GM23338 (cell line): ENCODE measurements around the gene SLC19A1. TPM values are rescaled to one million over a fixed set of nuclear protein-coding genes. Genes with fewer than 3 reads are reported as not detected.

Experiments
- ATAC-seq: fragments of 200-7000 bp; cut with Tn5 transposase; 3 replicates; pipeline ENCODE4 v1.9.1; 2020
- DNase-seq: peaks from one replicate; pipeline ENCODE4 v3.0.0-alpha.2; 2015; ENCODE audit warnings: low spot score
- H2AFZ ChIP-seq: fragments of 200-600 bp; sonication (generic); 2 replicates; pipeline ENCODE4 v1.8.0; 2016; ENCODE audit warnings: antibody characterized with exemption, mild to moderate bottlenecking, moderate library complexity
- H3F3A ChIP-seq: fragments of 200-600 bp; sonication (generic); replicated peaks from 2 replicates; pipeline ENCODE4 v1.8.0; 2017; ENCODE audit warnings: antibody characterized with exemption, mixed run types, low read depth
- H3K27ac ChIP-seq: fragments of 200-600 bp; sonication (generic); 2 replicates; pipeline ENCODE4 v1.6.1; 2016; ENCODE audit warnings: low read depth
- H3K27me3 ChIP-seq: fragments of 200-600 bp; sonication (generic); 2 replicates; pipeline ENCODE4 v1.8.0; 2016; ENCODE audit warnings: mild to moderate bottlenecking, mixed run types, moderate library complexity; ENCODE audit not compliant: insufficient read depth
- H3K36me3 ChIP-seq: fragments of 200-600 bp; sonication (generic); 2 replicates; pipeline ENCODE4 v1.8.0; 2016; ENCODE audit warnings: mild to moderate bottlenecking; ENCODE audit not compliant: insufficient read depth
- H3K4me1 ChIP-seq: fragments of 200-600 bp; sonication (generic); 2 replicates; pipeline ENCODE4 v1.8.0; 2016; ENCODE audit warnings: mild to moderate bottlenecking, moderate library complexity; ENCODE audit not compliant: insufficient read depth
- H3K4me2 ChIP-seq: fragments of 200-600 bp; sonication (generic); 2 replicates; pipeline ENCODE4 v1.7.1; 2017; ENCODE audit warnings: mixed run types
- H3K4me3 ChIP-seq: fragments of 200-600 bp; sonication (generic); 2 replicates; pipeline ENCODE4 v1.6.1; 2016; ENCODE audit warnings: mixed run types
- H3K79me2 ChIP-seq: fragments of 200-600 bp; sonication (generic); replicated peaks from 2 replicates; pipeline ENCODE4 v1.8.0; 2017; ENCODE audit warnings: mild to moderate bottlenecking; ENCODE audit not compliant: insufficient read depth
- H3K9me2 ChIP-seq: fragments of 200-600 bp; sonication (generic); 2 replicates; pipeline ENCODE4 v1.8.0; 2017; ENCODE audit not compliant: insufficient read depth
- H4K20me1 ChIP-seq: fragments of 200-600 bp; sonication (generic); replicated peaks from 2 replicates; pipeline ENCODE4 v1.8.0; 2017; ENCODE audit warnings: mild to moderate bottlenecking; ENCODE audit not compliant: insufficient read depth
- H3K27ac Mint-ChIP-seq: 2 replicates; pipeline ENCODE4 v1.8.0; 2020; ENCODE audit warnings: inconsistent platforms, mild to moderate bottlenecking, moderate library complexity, mixed read lengths
- H3K27me3 Mint-ChIP-seq: 3 replicates; pipeline ENCODE4 v1.8.0; 2022; ENCODE audit warnings: low read depth, mild to moderate bottlenecking, moderate library complexity, mixed read lengths, inconsistent platforms; ENCODE audit not compliant: insufficient read depth, poor library complexity
- H3K36me3 Mint-ChIP-seq: 3 replicates; pipeline ENCODE4 v1.8.0; 2021; ENCODE audit warnings: low read depth, mild to moderate bottlenecking, inconsistent platforms, moderate library complexity, mixed read lengths
- H3K4me1 Mint-ChIP-seq: 3 replicates; pipeline ENCODE4 v1.8.0; 2020; ENCODE audit warnings: mild to moderate bottlenecking, inconsistent platforms, mixed read lengths
- H3K4me3 Mint-ChIP-seq: 3 replicates; pipeline ENCODE4 v1.8.0; 2021; ENCODE audit warnings: moderate library complexity, mild to moderate bottlenecking, inconsistent platforms, mixed read lengths
- H3K9me3 Mint-ChIP-seq: 3 replicates; pipeline ENCODE4 v1.8.0; 2020; ENCODE audit warnings: moderate library complexity, mild to moderate bottlenecking, inconsistent platforms, mixed read lengths
- CREB1 ChIP-seq: fragments of 250-450 bp; sonication (Bioruptor Pico); IDR thresholded peaks from 2 replicates; pipeline ENCODE4 v1.5.0; 2020; ENCODE audit warnings: low read depth, mild to moderate bottlenecking, moderate library complexity
- ETS1 ChIP-seq: IDR thresholded peaks from 2 replicates; pipeline ENCODE4 v1.6.1; 2016; ENCODE audit warnings: antibody characterized with exemption
- EZH2 ChIP-seq: fragments of 200-600 bp; sonication (generic); IDR thresholded peaks from one replicate; pipeline ENCODE4 v1.8.0; 2017; ENCODE audit warnings: antibody characterized with exemption, mild to moderate bottlenecking, low read depth; ENCODE audit not compliant: unreplicated experiment
- JUNB ChIP-seq: IDR thresholded peaks from one replicate; pipeline ENCODE4 v1.6.1; 2016; ENCODE audit warnings: antibody characterized with exemption; ENCODE audit not compliant: unreplicated experiment
- POLR2AphosphoS5 ChIP-seq: IDR thresholded peaks from 2 replicates; pipeline ENCODE4 v1.6.1; 2016; ENCODE audit warnings: antibody characterized with exemption, low read depth
- STAT1 ChIP-seq: IDR thresholded peaks from one replicate; pipeline ENCODE4 v1.6.1; 2016; ENCODE audit warnings: antibody characterized with exemption; ENCODE audit not compliant: unreplicated experiment
- polyA plus RNA-seq: library from polyadenylated mRNA; unstranded; fragments of >200 nt; fragmentation: Nextera tagmentation; extraction: Ambion mirVana; gene quantifications from 2 replicates; pipeline ENCODE4 v1.2.1, GENCODE V29; 2016
- total RNA-seq: library from RNA; depleted of rRNA; stranded (reverse); fragments of >200 nt; shearing (Covaris generic); gene quantifications from 2 replicates; pipeline ENCODE4 v1.2.3, GENCODE V29; 2014
- TF ChIP-seq, protein P1 (sequence below): fragments of 250-450 bp; sonication (Bioruptor Pico); IDR thresholded peaks from 2 replicates; pipeline ENCODE4 v1.5.0; 2020; ENCODE audit warnings: mild to moderate bottlenecking, moderate library complexity

The SLC19A1 gene
- total and polyA plus RNA-seq, 2 experiments from 2014 or later = 31.2 to 33.0 TPM

DNA sequence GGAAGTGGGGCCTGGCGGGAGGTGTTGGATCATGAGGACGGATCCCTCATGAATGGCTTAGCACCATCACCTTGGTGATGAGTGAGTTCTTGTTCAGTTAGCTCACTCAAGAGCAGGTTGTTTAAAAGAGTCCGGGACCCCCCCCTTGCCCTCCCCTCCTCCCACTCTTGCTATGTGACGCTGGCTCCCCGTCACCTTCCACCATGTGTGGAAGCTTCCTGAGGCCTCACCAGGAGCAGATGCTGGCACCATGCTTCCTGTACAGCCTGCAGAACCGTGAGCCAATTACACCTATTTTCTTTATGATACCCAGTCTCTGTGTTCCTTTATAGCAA, 3.0 kb upstream of the SLC19A1 start (continued):
- TF ChIP-seq, protein P1, sequence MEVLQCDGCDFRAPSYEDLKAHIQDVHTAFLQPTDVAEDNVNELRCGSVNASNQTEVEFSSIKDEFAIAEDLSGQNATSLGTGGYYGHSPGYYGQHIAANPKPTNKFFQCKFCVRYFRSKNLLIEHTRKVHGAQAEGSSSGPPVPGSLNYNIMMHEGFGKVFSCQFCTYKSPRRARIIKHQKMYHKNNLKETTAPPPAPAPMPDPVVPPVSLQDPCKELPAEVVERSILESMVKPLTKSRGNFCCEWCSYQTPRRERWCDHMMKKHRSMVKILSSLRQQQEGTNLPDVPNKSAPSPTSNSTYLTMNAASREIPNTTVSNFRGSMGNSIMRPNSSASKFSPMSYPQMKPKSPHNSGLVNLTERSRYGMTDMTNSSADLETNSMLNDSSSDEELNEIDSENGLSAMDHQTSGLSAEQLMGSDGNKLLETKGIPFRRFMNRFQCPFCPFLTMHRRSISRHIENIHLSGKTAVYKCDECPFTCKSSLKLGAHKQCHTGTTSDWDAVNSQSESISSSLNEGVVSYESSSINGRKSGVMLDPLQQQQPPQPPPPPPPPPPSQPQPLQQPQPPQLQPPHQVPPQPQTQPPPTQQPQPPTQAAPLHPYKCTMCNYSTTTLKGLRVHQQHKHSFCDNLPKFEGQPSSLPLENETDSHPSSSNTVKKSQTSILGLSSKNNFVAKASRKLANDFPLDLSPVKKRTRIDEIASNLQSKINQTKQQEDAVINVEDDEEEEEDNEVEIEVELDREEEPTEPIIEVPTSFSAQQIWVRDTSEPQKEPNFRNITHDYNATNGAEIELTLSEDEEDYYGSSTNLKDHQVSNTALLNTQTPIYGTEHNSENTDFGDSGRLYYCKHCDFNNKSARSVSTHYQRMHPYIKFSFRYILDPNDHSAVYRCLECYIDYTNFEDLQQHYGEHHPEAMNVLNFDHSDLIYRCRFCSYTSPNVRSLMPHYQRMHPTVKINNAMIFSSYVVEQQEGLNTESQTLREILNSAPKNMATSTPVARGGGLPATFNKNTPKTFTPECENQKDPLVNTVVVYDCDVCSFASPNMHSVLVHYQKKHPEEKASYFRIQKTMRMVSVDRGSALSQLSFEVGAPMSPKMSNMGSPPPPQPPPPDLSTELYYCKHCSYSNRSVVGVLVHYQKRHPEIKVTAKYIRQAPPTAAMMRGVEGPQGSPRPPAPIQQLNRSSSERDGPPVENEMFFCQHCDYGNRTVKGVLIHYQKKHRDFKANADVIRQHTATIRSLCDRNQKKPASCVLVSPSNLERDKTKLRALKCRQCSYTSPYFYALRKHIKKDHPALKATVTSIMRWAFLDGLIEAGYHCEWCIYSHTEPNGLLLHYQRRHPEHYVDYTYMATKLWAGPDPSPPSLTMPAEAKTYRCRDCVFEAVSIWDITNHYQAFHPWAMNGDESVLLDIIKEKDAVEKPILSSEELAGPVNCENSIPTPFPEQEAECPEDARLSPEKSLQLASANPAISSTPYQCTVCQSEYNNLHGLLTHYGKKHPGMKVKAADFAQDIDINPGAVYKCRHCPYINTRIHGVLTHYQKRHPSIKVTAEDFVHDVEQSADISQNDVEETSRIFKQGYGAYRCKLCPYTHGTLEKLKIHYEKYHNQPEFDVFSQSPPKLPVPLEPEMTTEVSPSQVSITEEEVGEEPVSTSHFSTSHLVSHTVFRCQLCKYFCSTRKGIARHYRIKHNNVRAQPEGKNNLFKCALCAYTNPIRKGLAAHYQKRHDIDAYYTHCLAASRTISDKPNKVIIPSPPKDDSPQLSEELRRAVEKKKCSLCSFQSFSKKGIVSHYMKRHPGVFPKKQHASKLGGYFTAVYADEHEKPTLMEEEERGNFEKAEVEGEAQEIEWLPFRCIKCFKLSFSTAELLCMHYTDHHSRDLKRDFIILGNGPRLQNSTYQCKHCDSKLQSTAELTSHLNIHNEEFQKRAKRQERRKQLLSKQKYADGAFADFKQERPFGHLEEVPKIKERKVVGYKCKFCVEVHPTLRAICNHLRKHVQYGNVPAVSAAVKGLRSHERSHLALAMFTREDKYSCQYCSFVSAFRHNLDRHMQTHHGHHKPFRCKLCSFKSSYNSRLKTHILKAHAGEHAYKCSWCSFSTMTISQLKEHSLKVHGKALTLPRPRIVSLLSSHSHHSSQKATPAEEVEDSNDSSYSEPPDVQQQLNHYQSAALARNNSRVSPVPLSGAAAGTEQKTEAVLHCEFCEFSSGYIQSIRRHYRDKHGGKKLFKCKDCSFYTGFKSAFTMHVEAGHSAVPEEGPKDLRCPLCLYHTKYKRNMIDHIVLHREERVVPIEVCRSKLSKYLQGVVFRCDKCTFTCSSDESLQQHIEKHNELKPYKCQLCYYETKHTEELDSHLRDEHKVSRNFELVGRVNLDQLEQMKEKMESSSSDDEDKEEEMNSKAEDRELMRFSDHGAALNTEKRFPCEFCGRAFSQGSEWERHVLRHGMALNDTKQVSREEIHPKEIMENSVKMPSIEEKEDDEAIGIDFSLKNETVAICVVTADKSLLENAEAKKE (CRISPR knock-in tag) = no peak
- TF ChIP-seq CREB1 (no peak), POLR2AphosphoS5 (no peak), EZH2 (no peak), STAT1 (no peak), ETS1 (no peak)

DNA sequence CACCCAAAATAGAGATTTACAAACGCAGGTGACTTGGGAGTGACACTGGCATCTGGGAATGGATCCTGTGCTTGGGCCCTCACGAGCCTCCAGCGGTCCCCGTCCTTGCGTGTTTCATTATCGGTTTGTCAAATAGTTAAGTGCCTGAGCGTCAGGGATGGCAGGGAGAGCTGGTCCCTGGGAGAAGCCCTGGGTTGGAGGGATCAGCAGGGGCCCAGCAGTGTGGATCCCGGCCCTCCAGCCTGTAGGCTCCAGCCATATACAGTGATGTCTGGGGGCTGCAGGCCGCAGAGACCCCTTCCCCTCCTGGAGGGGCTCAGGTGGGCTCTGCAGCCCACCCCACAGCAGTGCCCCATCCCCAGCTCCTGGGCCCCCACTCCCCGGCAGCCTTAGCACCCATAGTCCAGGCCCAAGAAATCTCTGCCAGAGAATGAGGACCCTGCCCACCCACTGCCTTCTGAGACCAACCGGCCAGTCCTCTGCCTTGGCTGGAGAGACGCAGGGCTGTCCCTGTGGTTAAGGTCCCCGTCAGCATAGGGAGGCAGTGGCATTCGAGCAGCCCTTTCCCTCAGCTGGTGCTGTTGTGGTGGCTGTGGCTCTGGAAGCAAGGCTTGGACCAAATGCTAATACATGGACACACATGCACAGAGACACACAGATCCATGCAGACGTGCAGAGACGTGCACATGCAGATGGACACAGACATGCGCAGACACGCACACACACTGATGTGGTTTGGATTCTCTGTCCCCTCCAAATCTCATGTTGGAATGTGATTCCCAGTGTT, 2.4 kb upstream of the SLC19A1 start:
- H3K27ac Mint-ChIP-seq = no peak overlapping the region
- no peaks in the 10 kb centered on the region for H3F3A ChIP-seq
- H3K36me3 ChIP-seq = no peaks in the 10 kb centered on the region
- peaks cover 18% of the 10 kb centered on the region for H3K79me2 ChIP-seq
- peaks cover 6% of the 10 kb centered on the region; the same call in 1 of the 2 replicates for H3K9me2 ChIP-seq
- no peak overlapping the region for H3K4me2 ChIP-seq
- peaks cover 10% of the 10 kb centered on the region for H3K27me3 Mint-ChIP-seq
- no peak overlapping the region for H2AFZ ChIP-seq
- H3K4me3 Mint-ChIP-seq = no peak overlapping the region
- no peak overlapping the region for H3K27ac ChIP-seq
- 0 out of 2 replicates have a peak, but pooled peaks cover 4% of the 10 kb centered on the region for H4K20me1 ChIP-seq
- peaks cover 15% of the 10 kb centered on the region for H3K9me3 Mint-ChIP-seq
- DNase-seq = no peak
- no peaks in the 10 kb centered on the region for H3K27me3 ChIP-seq
- H3K4me3 ChIP-seq = no peak overlapping the region
- H3K4me1 Mint-ChIP-seq = peaks cover 7% of the 10 kb centered on the region
- no peak for ATAC-seq
- H3K4me1 ChIP-seq = no peaks in the 10 kb centered on the region; the same call in 1 of the 2 replicates
- H3K36me3 Mint-ChIP-seq = no peaks in the 10 kb centered on the region
- TF ChIP-seq JUNB (no peak), STAT1 (no peak), CREB1 (no peak)
- TF ChIP-seq, protein P1 (CRISPR knock-in tag) = no peak
